ENCODE results near the gene THRSP. TPM values are rescaled to one million over a fixed set of nuclear protein-coding genes. Genes with fewer than 3 reads are reported as not detected.

Gene THRSP
- total RNA-seq, 1 experiment from 2014 or later = not detected

- Mint-ChIP-seq H3K27me3 (ENCODE audit: insufficient read depth, unreplicated experiment) (no peaks in the 10 kb centered on the region), H3K9me3 (ENCODE audit: unreplicated experiment) (no peaks in the 10 kb centered on the region), H3K4me1 (ENCODE audit: insufficient read depth, unreplicated experiment) (no peaks in the 10 kb centered on the region), H3K4me3 (ENCODE audit: unreplicated experiment) (no peak overlapping the region), H3K27ac (ENCODE audit: low read depth, unreplicated experiment) (peak overlapping the region; percentile 31), H3K36me3 (ENCODE audit: insufficient read depth, unreplicated experiment) (peaks cover 53% of the 10 kb centered on the region)
- POLR2A ChIA-PET = interaction anchor here (0.6 to 1.3 kb wide), 4 partner anchors 13 to 1980 kb away, joined by 3 to 5 read pairs (median 4); no protein-coding TSS in a partner anchor
- BruUV-seq (replicated peaks) = no TSS peak
- TF ChIP-seq CTCF (IDR thresholded peaks at IDR 0.05; ENCODE audit: unreplicated experiment) = no peak
- DNase-seq (ENCODE audit: unreplicated experiment) = no peak
- intact Hi-C loops (cut with micrococcal nuclease) = no loop called here
- CTCF ChIA-PET = interaction anchor here (0.6 to 1.2 kb wide), 4 partner anchors 10 to 53 kb away, joined by 3 to 4 read pairs (median 3); no protein-coding TSS in a partner anchor
Measured at GRCh38 chr11:78110351-78110750, 46.7 kb downstream of the THRSP start.

DNA sequence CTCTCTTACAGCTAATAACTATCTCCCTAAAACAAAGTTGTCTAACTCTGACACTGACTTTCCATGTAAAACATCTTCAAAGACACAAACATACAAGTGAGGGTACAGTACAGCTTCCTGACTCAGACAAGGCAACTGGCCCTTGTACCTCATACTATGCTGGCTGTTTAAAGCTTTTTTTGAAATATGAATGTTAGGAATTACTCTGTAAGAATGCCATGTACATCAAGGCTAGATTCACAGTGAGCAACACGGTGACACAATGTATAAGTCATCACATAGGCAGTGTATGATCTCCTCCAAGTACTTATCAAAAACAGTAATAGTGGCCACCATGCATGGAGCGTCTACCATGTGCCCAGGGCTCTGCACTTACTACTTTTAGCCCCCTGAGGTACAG lies 47.2 kb downstream of the THRSP start:
- TF ChIP-seq CTCF (IDR thresholded peaks at IDR 0.05; ENCODE audit: unreplicated experiment) = no peak
- no peaks in the 10 kb centered on the region for H3K4me1 Mint-ChIP-seq (ENCODE audit: insufficient read depth, unreplicated experiment)
- H3K27ac Mint-ChIP-seq (ENCODE audit: low read depth, unreplicated experiment) = peak overlapping the region; percentile 31
- POLR2A ChIA-PET = interaction anchor here (1.0 kb wide), 1 partner anchor 68 kb away, joined by 3 read pairs; no protein-coding TSS in a partner anchor
- BruUV-seq (replicated peaks) = no TSS peak
- peaks cover 57% of the 10 kb centered on the region for H3K36me3 Mint-ChIP-seq (ENCODE audit: insufficient read depth, unreplicated experiment)
- H3K27me3 Mint-ChIP-seq (ENCODE audit: insufficient read depth, unreplicated experiment) = no peaks in the 10 kb centered on the region
- intact Hi-C loops (cut with micrococcal nuclease) = no loop called here
- no peaks in the 10 kb centered on the region for H3K9me3 Mint-ChIP-seq (ENCODE audit: unreplicated experiment)
- H3K4me3 Mint-ChIP-seq (ENCODE audit: unreplicated experiment) = no peak overlapping the region
- no peak for DNase-seq (ENCODE audit: unreplicated experiment)
- CTCF ChIA-PET = interaction anchor here (1.2 kb wide), 1 partner anchor 10 kb away, joined by 3 read pairs; no protein-coding TSS in a partner anchor

DNA sequence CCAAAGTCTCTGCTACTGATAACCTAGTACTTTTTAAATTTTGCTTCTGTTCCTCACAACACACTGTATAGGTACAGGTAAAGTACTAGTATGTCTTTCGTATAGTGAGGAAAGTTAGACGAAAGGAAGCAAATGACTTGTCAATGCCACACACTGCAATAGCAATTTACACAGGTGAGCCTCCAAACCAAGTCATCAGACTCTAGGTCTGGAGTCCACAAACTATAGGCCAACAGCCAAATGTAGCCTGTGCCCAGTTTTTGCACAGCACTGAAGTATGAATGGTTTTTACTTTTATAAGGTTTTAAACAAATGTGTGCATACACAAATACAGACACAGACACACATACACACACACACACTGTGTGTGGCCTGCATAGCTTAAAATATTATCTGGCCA lies 47.6 kb downstream of the THRSP start:
- intact Hi-C loops (cut with micrococcal nuclease) = no loop called here
- Mint-ChIP-seq H3K9me3 (ENCODE audit: unreplicated experiment) (no peaks in the 10 kb centered on the region), H3K4me1 (ENCODE audit: insufficient read depth, unreplicated experiment) (no peaks in the 10 kb centered on the region), H3K4me3 (ENCODE audit: unreplicated experiment) (no peak overlapping the region), H3K27ac (ENCODE audit: low read depth, unreplicated experiment) (no peak overlapping the region), H3K36me3 (ENCODE audit: insufficient read depth, unreplicated experiment) (peaks cover 57% of the 10 kb centered on the region), H3K27me3 (ENCODE audit: insufficient read depth, unreplicated experiment) (no peaks in the 10 kb centered on the region)
- TF ChIP-seq CTCF (IDR thresholded peaks at IDR 0.05; ENCODE audit: unreplicated experiment) = no peak
- BruUV-seq (replicated peaks) = no TSS peak
- CTCF ChIA-PET = interaction anchor here (1.2 kb wide), 1 partner anchor 9 kb away, joined by 3 read pairs; no protein-coding TSS in a partner anchor
- POLR2A ChIA-PET = no interaction called here
- DNase-seq (ENCODE audit: unreplicated experiment) = no peak

- Mint-ChIP-seq H3K36me3 (ENCODE audit: insufficient read depth, unreplicated experiment) (peaks cover 51% of the 10 kb centered on the region), H3K4me1 (ENCODE audit: insufficient read depth, unreplicated experiment) (no peaks in the 10 kb centered on the region), H3K9me3 (ENCODE audit: unreplicated experiment) (no peaks in the 10 kb centered on the region), H3K4me3 (ENCODE audit: unreplicated experiment) (no peak overlapping the region), H3K27me3 (ENCODE audit: insufficient read depth, unreplicated experiment) (no peaks in the 10 kb centered on the region), H3K27ac (ENCODE audit: low read depth, unreplicated experiment) (no peak overlapping the region)
- DNase-seq (ENCODE audit: unreplicated experiment) = no peak
- intact Hi-C loops (cut with micrococcal nuclease) = no loop called here
- BruUV-seq (replicated peaks) = no TSS peak
- CTCF ChIA-PET = interaction anchor here (1.2 kb wide), 1 partner anchor 65 kb away, joined by 3 read pairs; no protein-coding TSS in a partner anchor
- no peak for TF ChIP-seq CTCF (IDR thresholded peaks at IDR 0.05; ENCODE audit: unreplicated experiment)
- POLR2A ChIA-PET = no interaction called here
Measured at GRCh38 chr11:78112582-78113275, 49.1 kb downstream of the THRSP start.

Other genes with a start within 250 kb of the THRSP start
- 62.0 and 71.2 TPM in 2 replicates for gene RSF1, start 243.1 kb upstream of the THRSP start, total RNA-seq (2022)
- 13.0 and 13.2 TPM in 2 replicates for gene AAMDC, start 242.7 kb upstream of the THRSP start, total RNA-seq (2022)
- 21.6 and 25.2 TPM in 2 replicates for gene INTS4, start 69.2 kb upstream of the THRSP start, total RNA-seq (2022)
- 1.5 and 2.2 TPM in 2 replicates for gene KCTD14, start 40.6 kb upstream of the THRSP start, total RNA-seq (2022)
- gene NDUFC2, start 16.0 kb downstream of the THRSP start, total RNA-seq (2022) = 156 and 186 TPM in 2 replicates
- 33.8 and 37.2 TPM in 2 replicates for gene ALG8, start 75.8 kb downstream of the THRSP start, total RNA-seq (2022)
- gene KCTD21, start 124.8 kb downstream of the THRSP start, total RNA-seq (2022) = 10.2 and 11.3 TPM in 2 replicates
- gene USP35, start 125.1 kb downstream of the THRSP start, total RNA-seq (2022) = 6.7 and 10.3 TPM in 2 replicates

Data from MCF 10A (cell line).